ENCODE measurements around the gene CPLANE1. TPM values are rescaled to one million over a fixed set of nuclear protein-coding genes. Genes with fewer than 3 reads are reported as not detected.

CPLANE1 gene
- total and polyA plus RNA-seq, 2 of the 4 experiments (the other 2 are of a cell fraction) = 4.4 to 17.9 TPM

DNA sequence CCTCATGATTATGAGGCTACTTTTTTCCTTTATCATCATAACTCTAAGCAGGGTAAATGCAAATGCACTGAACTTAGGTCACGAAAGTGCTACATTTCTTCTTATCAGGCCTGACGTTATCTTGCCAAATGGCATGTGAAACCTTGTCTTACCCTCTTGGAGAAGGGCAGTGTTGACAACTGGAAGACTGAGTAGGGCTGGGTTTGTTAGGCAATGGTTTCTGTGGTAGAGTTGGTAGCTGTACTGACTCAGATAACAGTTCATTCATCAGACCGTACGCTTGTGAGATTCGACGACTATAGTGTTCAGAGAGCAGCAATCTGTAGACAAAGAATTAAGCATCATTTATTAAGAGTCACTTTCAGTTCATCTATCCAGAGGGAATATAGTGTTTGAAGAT, 127.7 kb downstream of the CPLANE1 start:
- POLR2A ChIA-PET (ENCODE audit: unreplicated experiment) = no interaction called here

More for the DNA sequence above, 127.7 kb downstream of the CPLANE1 start:
- no peak overlapping the region for H2AK5ac ChIP-seq (ENCODE audit: low read depth, low read length)
- dilution Hi-C loops (cut with HindIII; ENCODE audit: low sequenced_read_pairs, unreplicated experiment) (no loop called here), in situ Hi-C loops (cut with MboI; ENCODE audit: low sequenced_read_pairs) (no loop called here), intact Hi-C loops (cut with micrococcal nuclease) (no loop called here)
- no peak overlapping the region for H3K27ac ChIP-seq (ENCODE audit: insufficient read depth, low read length)
- no peak overlapping the region for H2AFZ ChIP-seq (replicated peaks; ENCODE audit: low read length, poor library complexity)
- no peak for DNase-seq
- no peaks in the 10 kb centered on the region for H3K27me3 ChIP-seq (ENCODE audit: control insufficient read depth, insufficient read depth, low read length)
- no peak overlapping the region for H2BK5ac ChIP-seq (ENCODE audit: low read depth, low read length, poor library complexity, severe bottlenecking)
- no peaks in the 10 kb centered on the region for H4K20me1 ChIP-seq (ENCODE audit: insufficient read depth, low read length)
- H4K91ac ChIP-seq (ENCODE audit: insufficient read depth, low read depth, low read length) = peak overlapping the region; percentile 12; the same call in 1 of the 2 replicates
- H3K23ac ChIP-seq (ENCODE audit: low read depth, low read length) = 0 out of 2 replicates have a peak overlapping the region, but pooled peaks have one; percentile 20
- 60% methylated on average over 1 of the region's 6 CpGs; no CpG with 5 or more reads in 1 of the 2 experiments for WGBS, 2 experiments (ENCODE audit: extremely low coverage in 2 of 2, insufficient read length in 1 of 2)
- no peak overlapping the region for H3K18ac ChIP-seq (ENCODE audit: low read depth, low read length)
- peaks cover 14% of the 10 kb centered on the region for H3K36me3 ChIP-seq (ENCODE audit: control insufficient read depth, insufficient read depth, low read length)
- CTCF ChIA-PET = no interaction called here
- H3K4ac ChIP-seq (ENCODE audit: low read depth, low read length) = no peak overlapping the region
- no peak overlapping the region for H4K5ac ChIP-seq (ENCODE audit: low read depth, low read length)
- H3K9me1 ChIP-seq (ENCODE audit: insufficient read depth, low read length) = peaks cover 8% of the 10 kb centered on the region
- H2BK15ac ChIP-seq (ENCODE audit: low read depth, low read length) = no peak overlapping the region
- H3K4me3 ChIP-seq (ENCODE audit: insufficient read depth, low read depth, low read length) = no peak overlapping the region
- H3K79me1 ChIP-seq (ENCODE audit: low read depth in 1 of 2, low read length in 2 of 2) = no peaks in the 10 kb centered on the region
- no peak overlapping the region for H2BK20ac ChIP-seq (ENCODE audit: low read depth, low read length)
- no peak overlapping the region for H2BK120ac ChIP-seq (ENCODE audit: low read depth, low read length)
- H3K4me1 ChIP-seq (ENCODE audit: control insufficient read depth, insufficient read depth, low read length) = peaks cover 4% of the 10 kb centered on the region; the same call in 1 of the 2 replicates
- H3K9me3 ChIP-seq (ENCODE audit: control insufficient read depth, insufficient read depth, low read length) = no peaks in the 10 kb centered on the region
- BruUV-seq (replicated peaks) = no TSS peak
- no peak overlapping the region for H3K9ac ChIP-seq (ENCODE audit: low read depth, low read length)
- no peak overlapping the region for H2AK9ac ChIP-seq (replicated peaks; ENCODE audit: low read depth, low read length, poor library complexity)
- ATAC-seq (ENCODE audit: low read depth) = no peak
- no peak overlapping the region; the same call in 1 of the 2 replicates for H3K14ac ChIP-seq (replicated peaks; ENCODE audit: low read depth, low read length)
- H3K4me2 ChIP-seq (ENCODE audit: low read depth, low read length) = no peak overlapping the region
- TF ChIP-seq ELK1 (IDR thresholded peaks at IDR 0.05; ENCODE audit: borderline replicate concordance, low read depth, low read length) (no peak), SMC3 (IDR thresholded peaks at IDR 0.05; ENCODE audit: low read depth, low read length) (no peak), RCOR1 (IDR thresholded peaks at IDR 0.05; ENCODE audit: insufficient replicate concordance, low read length) (no peak), POLR2A (IDR thresholded peaks at IDR 0.05; ENCODE audit: low read depth, low read length) (no peak), CEBPB (IDR thresholded peaks at IDR 0.05; ENCODE audit: low read depth, low read length) (no peak), MXI1 (IDR thresholded peaks at IDR 0.05; ENCODE audit: borderline replicate concordance, low read depth, low read length) (no peak), USF2 (IDR thresholded peaks at IDR 0.05; ENCODE audit: low read depth, low read length) (no peak), NFE2L2 (IDR thresholded peaks at IDR 0.05; ENCODE audit: low read depth, low read length) (no peak), FOS (IDR thresholded peaks at IDR 0.05; ENCODE audit: low read depth, low read length) (no peak), BHLHE40 (IDR thresholded peaks at IDR 0.05; ENCODE audit: low read depth, low read length) (no peak), RAD21 (IDR thresholded peaks at IDR 0.05; ENCODE audit: low read length) (no peak), MAZ (IDR thresholded peaks at IDR 0.05; ENCODE audit: borderline replicate concordance, low read depth, low read length) (no peak), RFX5 (IDR thresholded peaks at IDR 0.05; ENCODE audit: low read depth, low read length) (no peak), MAFK (IDR thresholded peaks at IDR 0.05; ENCODE audit: low read depth, low read length) (no peak)
- TF ChIP-seq, protein P1, sequence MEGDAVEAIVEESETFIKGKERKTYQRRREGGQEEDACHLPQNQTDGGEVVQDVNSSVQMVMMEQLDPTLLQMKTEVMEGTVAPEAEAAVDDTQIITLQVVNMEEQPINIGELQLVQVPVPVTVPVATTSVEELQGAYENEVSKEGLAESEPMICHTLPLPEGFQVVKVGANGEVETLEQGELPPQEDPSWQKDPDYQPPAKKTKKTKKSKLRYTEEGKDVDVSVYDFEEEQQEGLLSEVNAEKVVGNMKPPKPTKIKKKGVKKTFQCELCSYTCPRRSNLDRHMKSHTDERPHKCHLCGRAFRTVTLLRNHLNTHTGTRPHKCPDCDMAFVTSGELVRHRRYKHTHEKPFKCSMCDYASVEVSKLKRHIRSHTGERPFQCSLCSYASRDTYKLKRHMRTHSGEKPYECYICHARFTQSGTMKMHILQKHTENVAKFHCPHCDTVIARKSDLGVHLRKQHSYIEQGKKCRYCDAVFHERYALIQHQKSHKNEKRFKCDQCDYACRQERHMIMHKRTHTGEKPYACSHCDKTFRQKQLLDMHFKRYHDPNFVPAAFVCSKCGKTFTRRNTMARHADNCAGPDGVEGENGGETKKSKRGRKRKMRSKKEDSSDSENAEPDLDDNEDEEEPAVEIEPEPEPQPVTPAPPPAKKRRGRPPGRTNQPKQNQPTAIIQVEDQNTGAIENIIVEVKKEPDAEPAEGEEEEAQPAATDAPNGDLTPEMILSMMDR (conservative IDR thresholded peaks at IDR 0.05; ENCODE audit: low read depth, low read length) = no peak
- H3K56ac ChIP-seq (ENCODE audit: extremely low read depth, insufficient read depth, low read length) = no peak overlapping the region
- no peak overlapping the region for H4K8ac ChIP-seq (ENCODE audit: low read depth in 2 of 2, low read length in 2 of 2)
